ENCODE results near the gene P2RY11.

Gene P2RY11

GRCh38 chr19:10107817-10108367, 3.6 kb upstream of the P2RY11 start:
- no peak for TF ChIP-seq CTCF (IDR thresholded peaks at IDR 0.05; ENCODE audit: low read depth, low read length)
- DNase-seq (ENCODE audit: low read depth in 2 of 2): no peak
- H3K4me3 ChIP-seq (replicated peaks in 1 of 2; ENCODE audit: low read depth in 2 of 2, low read length in 2 of 2): peak overlapping the region in 1 of 2 donors; percentile 86

GRCh38 chr19:10109528-10109927, 2.0 kb upstream of the P2RY11 start:
- TF ChIP-seq CTCF (IDR thresholded peaks at IDR 0.05; ENCODE audit: low read depth, low read length): no peak
- H3K4me3 ChIP-seq (replicated peaks in 1 of 2; ENCODE audit: low read depth in 2 of 2, low read length in 2 of 2): no peak overlapping the region
- no peak for DNase-seq (ENCODE audit: low read depth in 2 of 2)

GRCh38 chr19:10110076-10110971, 1.2 kb upstream of the P2RY11 start:
- no peak for TF ChIP-seq CTCF (IDR thresholded peaks at IDR 0.05; ENCODE audit: low read depth, low read length)
- DNase-seq (ENCODE audit: low read depth in 2 of 2): no peak
- no peak overlapping the region for H3K4me3 ChIP-seq (replicated peaks in 1 of 2; ENCODE audit: low read depth in 2 of 2, low read length in 2 of 2)

- TF ChIP-seq CTCF (IDR thresholded peaks at IDR 0.05; ENCODE audit: low read depth, low read length): no peak
- DNase-seq (ENCODE audit: low read depth in 2 of 2): no peak
- H3K4me3 ChIP-seq (replicated peaks in 1 of 2; ENCODE audit: low read depth in 2 of 2, low read length in 2 of 2): no peak overlapping the region
Measured at GRCh38 chr19:10110972-10111317, 548 bp upstream of the P2RY11 start.

GRCh38 chr19:10112037-10112761, 706 bp downstream of the P2RY11 start:
- peak in 1 of 2 donors; percentile 60 for DNase-seq (ENCODE audit: low read depth in 2 of 2)

More at GRCh38 chr19:10112037-10112761, 706 bp downstream of the P2RY11 start:
- no peak for TF ChIP-seq CTCF (IDR thresholded peaks at IDR 0.05; ENCODE audit: low read depth, low read length)
- no peak overlapping the region for H3K4me3 ChIP-seq (replicated peaks in 1 of 2; ENCODE audit: low read depth in 2 of 2, low read length in 2 of 2)

All from cardiac fibroblast (primary cell).